Effector memory CD8-positive, alpha-beta T cell (primary cell): ENCODE results near the gene EEF1G.

ENCODE experiments used
- ATAC-seq: fragments of 150-1000 bp; cut with Tn5 transposase; replicated peaks from 2 replicates; pipeline ENCODE4 v1.10.0; 2021; ENCODE audit warnings: mild to moderate bottlenecking, moderate library complexity
- DNase-seq, 3 experiments: peaks; one replicate each; pipeline ENCODE4 v3.0.0; 2021
- H3K27ac Mint-ChIP-seq, 2 donors: one replicate each; pipeline ENCODE4 v1.8.0; 2022; ENCODE audit warnings: mild to moderate bottlenecking in 2 of 2, mixed read lengths in 2 of 2, moderate library complexity in 2 of 2
- H3K27me3 Mint-ChIP-seq, 2 donors: one replicate each; pipeline ENCODE4 v1.8.0; 2022; ENCODE audit warnings: mixed read lengths in 2 of 2
- H3K36me3 Mint-ChIP-seq: one replicate; pipeline ENCODE4 v1.8.0; 2022; ENCODE audit warnings: mild to moderate bottlenecking, moderate library complexity, mixed read lengths; ENCODE audit not compliant: insufficient read depth
- H3K4me1 Mint-ChIP-seq, 2 donors: one replicate each; pipeline ENCODE4 v1.8.0; 2022; ENCODE audit warnings: low read depth in 2 of 2, mixed read lengths in 2 of 2
- H3K4me3 Mint-ChIP-seq, 2 donors: one replicate each; pipeline ENCODE4 v1.8.0; 2022; ENCODE audit warnings: mild to moderate bottlenecking in 2 of 2, mixed read lengths in 2 of 2, moderate library complexity in 2 of 2
- H3K9me3 Mint-ChIP-seq, 2 donors: one replicate each; pipeline ENCODE4 v1.8.0; 2022; ENCODE audit warnings: mixed read lengths in 2 of 2

Gene EEF1G

GRCh38 chr11:62542750-62543567, 30.7 kb downstream of the EEF1G start:
- H3K9me3 Mint-ChIP-seq = no peaks in the 10 kb centered on the region
- no peaks in the 10 kb centered on the region for H3K27me3 Mint-ChIP-seq
- ATAC-seq (peak; percentile 58), DNase-seq (peak; percentile 69 to 72 (median 70))
- peak overlapping the region; percentile 97 to 99 for H3K27ac Mint-ChIP-seq
- peak overlapping the region; percentile 96 to 98 for H3K4me3 Mint-ChIP-seq
- H3K4me1 Mint-ChIP-seq = peaks cover 70% of the 10 kb centered on the region in 2 donors
- H3K36me3 Mint-ChIP-seq = peaks cover 97% of the 10 kb centered on the region

GRCh38 chr11:62542111-62542745, 31.5 kb downstream of the EEF1G start:
- Mint-ChIP-seq H3K4me1 (peaks cover 63 to 69% of the 10 kb centered on the region in 2 donors), H3K27ac (peak overlapping the region; percentile 97 to 99), H3K27me3 (no peaks in the 10 kb centered on the region), H3K36me3 (peaks cover 99% of the 10 kb centered on the region), H3K4me3 (peak overlapping the region; percentile 96 to 98), H3K9me3 (no peaks in the 10 kb centered on the region)
- peak in 1 of 3 experiments; percentile 21 for DNase-seq
- ATAC-seq = no peak

GRCh38 chr11:62540804-62541701, 32.6 kb downstream of the EEF1G start:
- H3K4me3 Mint-ChIP-seq = peak overlapping the region; percentile 96 to 98
- H3K36me3 Mint-ChIP-seq = peaks cover 99% of the 10 kb centered on the region
- peak overlapping the region; percentile 97 to 99 for H3K27ac Mint-ChIP-seq
- no peaks in the 10 kb centered on the region for H3K9me3 Mint-ChIP-seq
- no peaks in the 10 kb centered on the region for H3K27me3 Mint-ChIP-seq
- ATAC-seq = peak; percentile 3
- H3K4me1 Mint-ChIP-seq = peaks cover 68 to 78% of the 10 kb centered on the region in 2 donors
- DNase-seq = peak in 1 of 3 experiments; percentile 24

GRCh38 chr11:62539238-62539925, 34.3 kb downstream of the EEF1G start:
- Mint-ChIP-seq H3K4me1 (peaks cover 68 to 81% of the 10 kb centered on the region in 2 donors), H3K9me3 (no peaks in the 10 kb centered on the region), H3K27ac (peak overlapping the region; percentile 93 to 99), H3K27me3 (no peaks in the 10 kb centered on the region), H3K4me3 (peak overlapping the region; percentile 96 to 98), H3K36me3 (peaks cover 99% of the 10 kb centered on the region)
- peak; percentile 29 to 41 (median 38) for DNase-seq
- peak; percentile 12 for ATAC-seq

GRCh38 chr11:62538470-62539237, 35.0 kb downstream of the EEF1G start:
- DNase-seq (no peak), ATAC-seq (peak; percentile 6)
- H3K4me3 Mint-ChIP-seq = peak overlapping the region; percentile 96 to 98
- H3K27ac Mint-ChIP-seq = peak overlapping the region; percentile 93 to 99
- H3K27me3 Mint-ChIP-seq = no peaks in the 10 kb centered on the region
- H3K4me1 Mint-ChIP-seq = peaks cover 64 to 79% of the 10 kb centered on the region in 2 donors
- H3K9me3 Mint-ChIP-seq = no peaks in the 10 kb centered on the region
- H3K36me3 Mint-ChIP-seq = peaks cover 99% of the 10 kb centered on the region

- Mint-ChIP-seq H3K4me3 (peak overlapping the region; percentile 41 to 98), H3K4me1 (peaks cover 60 to 68% of the 10 kb centered on the region in 2 donors), H3K36me3 (peaks cover 99% of the 10 kb centered on the region), H3K27me3 (no peaks in the 10 kb centered on the region), H3K9me3 (no peaks in the 10 kb centered on the region), H3K27ac (peak overlapping the region; percentile 93 to 99)
- no peak for DNase-seq
- no peak for ATAC-seq
Observed at GRCh38 chr11:62536301-62536957, 37.3 kb downstream of the EEF1G start.

- peak overlapping the region in 1 of 2 donors; percentile 98 for H3K4me3 Mint-ChIP-seq
- no peaks in the 10 kb centered on the region for H3K27me3 Mint-ChIP-seq
- H3K36me3 Mint-ChIP-seq = peaks cover 99% of the 10 kb centered on the region
- peak overlapping the region; percentile 93 to 99 for H3K27ac Mint-ChIP-seq
- DNase-seq = no peak
- H3K9me3 Mint-ChIP-seq = no peaks in the 10 kb centered on the region
- ATAC-seq = no peak
- peaks cover 57 to 64% of the 10 kb centered on the region in 2 donors for H3K4me1 Mint-ChIP-seq
Observed at GRCh38 chr11:62535802-62536201, 37.9 kb downstream of the EEF1G start.

GRCh38 chr11:62534779-62535545, 38.7 kb downstream of the EEF1G start:
- no peaks in the 10 kb centered on the region for H3K9me3 Mint-ChIP-seq
- DNase-seq = no peak
- peak overlapping the region; percentile 93 to 99 for H3K27ac Mint-ChIP-seq
- H3K4me3 Mint-ChIP-seq = peak overlapping the region in 1 of 2 donors; percentile 98
- H3K27me3 Mint-ChIP-seq = no peaks in the 10 kb centered on the region
- H3K4me1 Mint-ChIP-seq = peaks cover 58 to 68% of the 10 kb centered on the region in 2 donors
- H3K36me3 Mint-ChIP-seq = peaks cover 100% of the 10 kb centered on the region
- no peak for ATAC-seq

- H3K4me1 Mint-ChIP-seq = peaks cover 56 to 64% of the 10 kb centered on the region in 2 donors
- no peaks in the 10 kb centered on the region for H3K9me3 Mint-ChIP-seq
- no peaks in the 10 kb centered on the region for H3K27me3 Mint-ChIP-seq
- H3K27ac Mint-ChIP-seq = peak overlapping the region; percentile 86 to 99
- H3K36me3 Mint-ChIP-seq = peaks cover 100% of the 10 kb centered on the region
- H3K4me3 Mint-ChIP-seq = peak overlapping the region; percentile 18 to 36
- no peak for ATAC-seq
- no peak for DNase-seq
Observed at GRCh38 chr11:62532096-62532495, 41.6 kb downstream of the EEF1G start.

GRCh38 chr11:62516736-62517371, 56.8 kb downstream of the EEF1G start:
- peaks cover 99% of the 10 kb centered on the region for H3K36me3 Mint-ChIP-seq
- no peaks in the 10 kb centered on the region for H3K9me3 Mint-ChIP-seq
- no peaks in the 10 kb centered on the region for H3K27me3 Mint-ChIP-seq
- ATAC-seq (no peak), DNase-seq (no peak)
- H3K27ac Mint-ChIP-seq = peak overlapping the region; percentile 58 to 89
- H3K4me3 Mint-ChIP-seq = peak overlapping the region in 1 of 2 donors; percentile 45
- peaks cover 25 to 32% of the 10 kb centered on the region in 2 donors for H3K4me1 Mint-ChIP-seq

- H3K36me3 Mint-ChIP-seq = peaks cover 89% of the 10 kb centered on the region
- peak overlapping the region in 1 of 2 donors; percentile 84 for H3K27ac Mint-ChIP-seq
- no peak overlapping the region for H3K4me3 Mint-ChIP-seq
- no peaks in the 10 kb centered on the region for H3K9me3 Mint-ChIP-seq
- ATAC-seq (peak; percentile 18), DNase-seq (no peak)
- H3K27me3 Mint-ChIP-seq = no peaks in the 10 kb centered on the region
- peaks cover 23 to 27% of the 10 kb centered on the region in 2 donors for H3K4me1 Mint-ChIP-seq
Observed at GRCh38 chr11:62514151-62514550, 59.5 kb downstream of the EEF1G start.
